Left ventricle myocardium inferior (tissue), 1 donor: ENCODE measurements around the gene MYO5B. TPM values are rescaled to one million over a fixed set of nuclear protein-coding genes. Genes with fewer than 3 reads are reported as not detected.

ENCODE experiments used
- DNase-seq: peaks from one replicate; pipeline ENCODE4 v3.0.0-alpha.2; 2020
- H3K27ac ChIP-seq: fragments of 200-600 bp; replicated peaks from 2 replicates; pipeline ENCODE4 v1.8.0; 2021
- H3K27me3 ChIP-seq: fragments of 200-600 bp; 2 replicates; pipeline ENCODE4 v1.8.0; 2021; ENCODE audit warnings: low read depth
- H3K36me3 ChIP-seq: fragments of 200-600 bp; 2 replicates; pipeline ENCODE4 v1.8.0; 2021
- H3K4me1 ChIP-seq: fragments of 200-600 bp; 2 replicates; pipeline ENCODE4 v1.8.0; 2021
- H3K4me3 ChIP-seq: fragments of 200-600 bp; 2 replicates; pipeline ENCODE4 v1.8.0; 2021; ENCODE audit warnings: mild to moderate bottlenecking, moderate library complexity
- H3K9me3 ChIP-seq: fragments of 200-600 bp; replicated peaks from 2 replicates; pipeline ENCODE4 v1.8.0; 2021
- CTCF ChIP-seq: fragments of 200-600 bp; IDR thresholded peaks from 2 replicates; pipeline ENCODE4 v1.8.0; 2021; ENCODE audit warnings: antibody characterized with exemption, mild to moderate bottlenecking, borderline replicate concordance
- intact Hi-C: fragments of 100-400 bp; cut with micrococcal nuclease; formaldehyde crosslinking; loops from one replicate; pipeline ENCODE4 v1.11.0; 2022
- total RNA-seq: library from RNA; stranded (reverse); fragmentation: NEBNext Ultra II Directional; extraction: Animal tissue kit (Norgen Biotek cat#: 25700); gene quantifications from one replicate; pipeline ENCODE4 v1.2.1, GENCODE V29; 2021
- donor health status: DM: no; HTN: yes; CAD: no; lungs with severe emphysema.

The MYO5B gene
- total RNA-seq, 1 donor from 2014 or later = 0.44 TPM

GRCh38 chr18:49915352-49915751, 279.6 kb downstream of the MYO5B start:
- no peaks in the 10 kb centered on the region for H3K36me3 ChIP-seq
- H3K27ac ChIP-seq = no peak overlapping the region
- H3K4me1 ChIP-seq = no peaks in the 10 kb centered on the region
- no peak for TF ChIP-seq CTCF
- no peak for DNase-seq
- H3K4me3 ChIP-seq = no peak overlapping the region
- H3K27me3 ChIP-seq = peaks cover 64% of the 10 kb centered on the region
- intact Hi-C loops = no loop called here
- H3K9me3 ChIP-seq = no peaks in the 10 kb centered on the region

- H3K4me1 ChIP-seq = no peaks in the 10 kb centered on the region
- H3K9me3 ChIP-seq = no peaks in the 10 kb centered on the region
- no peak for TF ChIP-seq CTCF
- no peak overlapping the region for H3K4me3 ChIP-seq
- no peaks in the 10 kb centered on the region for H3K36me3 ChIP-seq
- intact Hi-C loops = no loop called here
- H3K27me3 ChIP-seq = peaks cover 56% of the 10 kb centered on the region
- H3K27ac ChIP-seq = no peak overlapping the region
- no peak for DNase-seq
Observed at GRCh38 chr18:49913221-49913620, 281.7 kb downstream of the MYO5B start.

GRCh38 chr18:49911427-49911826, 283.5 kb downstream of the MYO5B start:
- H3K4me3 ChIP-seq = no peak overlapping the region
- no peaks in the 10 kb centered on the region for H3K36me3 ChIP-seq
- TF ChIP-seq CTCF = no peak
- no peak for DNase-seq
- no peaks in the 10 kb centered on the region for H3K9me3 ChIP-seq
- H3K27ac ChIP-seq = no peak overlapping the region
- H3K4me1 ChIP-seq = no peaks in the 10 kb centered on the region
- intact Hi-C loops = no loop called here
- H3K27me3 ChIP-seq = peaks cover 43% of the 10 kb centered on the region

GRCh38 chr18:49910986-49911385, 284.0 kb downstream of the MYO5B start:
- Histone ChIP-seq H3K9me3 (no peaks in the 10 kb centered on the region), H3K27me3 (peaks cover 39% of the 10 kb centered on the region), H3K4me1 (no peaks in the 10 kb centered on the region), H3K27ac (no peak overlapping the region), H3K36me3 (no peaks in the 10 kb centered on the region), H3K4me3 (no peak overlapping the region)
- intact Hi-C loops = no loop called here
- DNase-seq = no peak
- TF ChIP-seq CTCF = no peak

GRCh38 chr18:49910019-49910418, 284.9 kb downstream of the MYO5B start:
- no peak overlapping the region for H3K4me3 ChIP-seq
- H3K27ac ChIP-seq = no peak overlapping the region
- H3K36me3 ChIP-seq = no peaks in the 10 kb centered on the region
- peaks cover 45% of the 10 kb centered on the region for H3K27me3 ChIP-seq
- no peaks in the 10 kb centered on the region for H3K9me3 ChIP-seq
- TF ChIP-seq CTCF = no peak
- DNase-seq = no peak
- no peaks in the 10 kb centered on the region for H3K4me1 ChIP-seq
- intact Hi-C loops = no loop called here

GRCh38 chr18:49907346-49907929, 287.5 kb downstream of the MYO5B start:
- no peaks in the 10 kb centered on the region for H3K36me3 ChIP-seq
- no peaks in the 10 kb centered on the region for H3K9me3 ChIP-seq
- TF ChIP-seq CTCF = no peak
- intact Hi-C loops = no loop called here
- DNase-seq = no peak
- H3K4me1 ChIP-seq = no peaks in the 10 kb centered on the region
- peaks cover 29% of the 10 kb centered on the region for H3K27me3 ChIP-seq
- no peak overlapping the region for H3K27ac ChIP-seq
- no peak overlapping the region for H3K4me3 ChIP-seq
